BLaER1 (cell line): Measurements from ENCODE around the gene PRKAG2.

Experiments used
- H3K27ac ChIP-seq: shearing (Covaris generic); formaldehyde crosslinking; 2 replicates; pipeline ENCODE4 v1.8.1; 2022
- H3K27me3 ChIP-seq: shearing (Covaris generic); formaldehyde crosslinking; 2 replicates; pipeline ENCODE4 v1.8.1; 2022
- H3K36me3 ChIP-seq: shearing (Covaris generic); formaldehyde crosslinking; 2 replicates; pipeline ENCODE4 v1.8.1; 2022
- H3K4me1 ChIP-seq: shearing (Covaris generic); formaldehyde crosslinking; 2 replicates; pipeline ENCODE4 v1.8.1; 2022
- H3K4me2 ChIP-seq: shearing (Covaris generic); formaldehyde crosslinking; 2 replicates; pipeline ENCODE4 v1.8.1; 2022
- H3K4me3 ChIP-seq: shearing (Covaris generic); formaldehyde crosslinking; 2 replicates; pipeline ENCODE4 v1.8.1; 2022
- H3K9ac ChIP-seq: shearing (Covaris generic); formaldehyde crosslinking; 2 replicates; pipeline ENCODE4 v1.8.1; 2022
- H3K9me3 ChIP-seq: shearing (Covaris generic); formaldehyde crosslinking; 2 replicates; pipeline ENCODE4 v1.8.1; 2022
- H4K20me1 ChIP-seq: shearing (Covaris generic); formaldehyde crosslinking; 2 replicates; pipeline ENCODE4 v1.8.1; 2022
- Cebpa-rat ChIP-seq: shearing (Covaris generic); IDR thresholded peaks from 2 replicates; pipeline ENCODE4 v1.8.1; 2022

The PRKAG2 gene

GRCh38 chr7:151721236-151721635 is 155.7 kb downstream of the PRKAG2 start:
- H3K4me3 ChIP-seq: no peak overlapping the region
- H3K27me3 ChIP-seq: no peaks in the 10 kb centered on the region
- no peak overlapping the region for H3K9ac ChIP-seq
- peaks cover 73% of the 10 kb centered on the region for H3K4me1 ChIP-seq
- H3K9me3 ChIP-seq: no peaks in the 10 kb centered on the region
- H3K36me3 ChIP-seq: no peaks in the 10 kb centered on the region
- H4K20me1 ChIP-seq: no peaks in the 10 kb centered on the region
- no peak for TF ChIP-seq Cebpa-rat
- peak overlapping the region; percentile 94 for H3K4me2 ChIP-seq
- H3K27ac ChIP-seq: peak overlapping the region; percentile 52; the same call in 1 of the 2 replicates

- TF ChIP-seq Cebpa-rat: no peak
- Histone ChIP-seq H4K20me1 (no peaks in the 10 kb centered on the region), H3K9me3 (no peaks in the 10 kb centered on the region), H3K9ac (no peak overlapping the region; the same call in 1 of the 2 replicates), H3K36me3 (no peaks in the 10 kb centered on the region), H3K27ac (peak overlapping the region; percentile 7; the same call in 1 of the 2 replicates), H3K4me2 (peak overlapping the region; percentile 29), H3K4me3 (no peak overlapping the region), H3K27me3 (no peaks in the 10 kb centered on the region), H3K4me1 (peaks cover 73% of the 10 kb centered on the region)
These were observed 156.6 kb downstream of the PRKAG2 start for GRCh38 chr7:151720280-151720679.

GRCh38 chr7:151719897-151720242 is 157.0 kb downstream of the PRKAG2 start:
- Histone ChIP-seq H3K27ac (peak overlapping the region; percentile 7; the same call in 1 of the 2 replicates), H3K9ac (no peak overlapping the region; the same call in 1 of the 2 replicates), H3K9me3 (no peaks in the 10 kb centered on the region), H3K4me3 (no peak overlapping the region), H3K4me1 (peaks cover 73% of the 10 kb centered on the region), H3K27me3 (no peaks in the 10 kb centered on the region), H3K4me2 (peak overlapping the region; percentile 29), H4K20me1 (no peaks in the 10 kb centered on the region), H3K36me3 (no peaks in the 10 kb centered on the region)
- TF ChIP-seq Cebpa-rat: no peak

GRCh38 chr7:151719031-151719896 is 157.7 kb downstream of the PRKAG2 start:
- H3K9ac ChIP-seq: no peak overlapping the region
- no peaks in the 10 kb centered on the region for H3K27me3 ChIP-seq
- H3K4me3 ChIP-seq: no peak overlapping the region
- H3K27ac ChIP-seq: peak overlapping the region; percentile 7; the same call in 1 of the 2 replicates
- no peak for TF ChIP-seq Cebpa-rat
- H3K9me3 ChIP-seq: no peaks in the 10 kb centered on the region
- no peaks in the 10 kb centered on the region for H3K36me3 ChIP-seq
- H3K4me1 ChIP-seq: peaks cover 72% of the 10 kb centered on the region
- peak overlapping the region; percentile 29 for H3K4me2 ChIP-seq
- no peaks in the 10 kb centered on the region for H4K20me1 ChIP-seq

GRCh38 chr7:151717918-151718317 is 159.0 kb downstream of the PRKAG2 start:
- Histone ChIP-seq H3K9ac (no peak overlapping the region), H3K4me1 (peaks cover 72% of the 10 kb centered on the region), H3K36me3 (no peaks in the 10 kb centered on the region), H3K9me3 (no peaks in the 10 kb centered on the region), H4K20me1 (no peaks in the 10 kb centered on the region), H3K4me2 (no peak overlapping the region), H3K27me3 (no peaks in the 10 kb centered on the region), H3K4me3 (no peak overlapping the region), H3K27ac (no peak overlapping the region)
- TF ChIP-seq Cebpa-rat: no peak

- Histone ChIP-seq H3K4me3 (no peak overlapping the region), H3K27ac (no peak overlapping the region), H3K9me3 (no peaks in the 10 kb centered on the region), H3K27me3 (no peaks in the 10 kb centered on the region), H3K4me1 (peaks cover 72% of the 10 kb centered on the region), H3K36me3 (no peaks in the 10 kb centered on the region), H3K4me2 (no peak overlapping the region), H4K20me1 (no peaks in the 10 kb centered on the region), H3K9ac (no peak overlapping the region)
- no peak for TF ChIP-seq Cebpa-rat
These were observed 159.5 kb downstream of the PRKAG2 start for GRCh38 chr7:151717415-151717814.

GRCh38 chr7:151716323-151716722 is 160.6 kb downstream of the PRKAG2 start:
- no peak for TF ChIP-seq Cebpa-rat
- Histone ChIP-seq H3K9ac (no peak overlapping the region), H3K4me2 (peak overlapping the region; percentile 61), H3K27me3 (no peaks in the 10 kb centered on the region), H3K9me3 (no peaks in the 10 kb centered on the region), H3K27ac (peak overlapping the region; percentile 24; the same call in 1 of the 2 replicates), H4K20me1 (no peaks in the 10 kb centered on the region), H3K36me3 (no peaks in the 10 kb centered on the region), H3K4me1 (peaks cover 72% of the 10 kb centered on the region), H3K4me3 (no peak overlapping the region)

- TF ChIP-seq Cebpa-rat: no peak
- Histone ChIP-seq H3K36me3 (no peaks in the 10 kb centered on the region), H4K20me1 (no peaks in the 10 kb centered on the region), H3K27ac (peak overlapping the region; percentile 24; the same call in 1 of the 2 replicates), H3K9me3 (no peaks in the 10 kb centered on the region), H3K9ac (no peak overlapping the region), H3K4me1 (peaks cover 70% of the 10 kb centered on the region), H3K4me3 (no peak overlapping the region), H3K4me2 (peak overlapping the region; percentile 61), H3K27me3 (no peaks in the 10 kb centered on the region)
These were observed 161.1 kb downstream of the PRKAG2 start for GRCh38 chr7:151715666-151716315.

GRCh38 chr7:151714201-151714600 is 162.7 kb downstream of the PRKAG2 start:
- no peak overlapping the region; the same call in 1 of the 2 replicates for H3K27ac ChIP-seq
- H3K4me3 ChIP-seq: no peak overlapping the region
- H3K4me2 ChIP-seq: peak overlapping the region; percentile 74
- H3K9me3 ChIP-seq: no peaks in the 10 kb centered on the region
- no peaks in the 10 kb centered on the region for H4K20me1 ChIP-seq
- no peak for TF ChIP-seq Cebpa-rat
- no peak overlapping the region for H3K9ac ChIP-seq
- no peaks in the 10 kb centered on the region for H3K27me3 ChIP-seq
- H3K36me3 ChIP-seq: no peaks in the 10 kb centered on the region
- peaks cover 68% of the 10 kb centered on the region for H3K4me1 ChIP-seq

- peak overlapping the region; percentile 48 for H3K9ac ChIP-seq
- no peaks in the 10 kb centered on the region for H3K36me3 ChIP-seq
- no peaks in the 10 kb centered on the region for H3K27me3 ChIP-seq
- peak overlapping the region; percentile 62 for H3K27ac ChIP-seq
- H3K4me2 ChIP-seq: peak overlapping the region; percentile 74
- no peak overlapping the region for H3K4me3 ChIP-seq
- H3K9me3 ChIP-seq: no peaks in the 10 kb centered on the region
- peaks cover 68% of the 10 kb centered on the region for H3K4me1 ChIP-seq
- no peaks in the 10 kb centered on the region for H4K20me1 ChIP-seq
- no peak for TF ChIP-seq Cebpa-rat
These were observed 164.1 kb downstream of the PRKAG2 start for GRCh38 chr7:151712810-151713125.
